HepG2 (cell line): ENCODE measurements around the gene C19orf38. TPM values are rescaled to one million over a fixed set of nuclear protein-coding genes. Genes with fewer than 3 reads are reported as not detected.

Experiments used
- AKAP8 ChIP-seq: sonication (generic); formaldehyde crosslinking; IDR thresholded peaks from 2 replicates; pipeline ENCODE4 v1.5.1; 2020; ENCODE audit warnings: mild to moderate bottlenecking, missing genetic modification reagents
- DMAP1 ChIP-seq: IDR thresholded peaks from 2 replicates; pipeline ENCODE4 v1.6.1; 2016
- GATAD2A ChIP-seq: IDR thresholded peaks from 2 replicates; pipeline ENCODE4 v1.6.1; 2016
- HNRNPH1 ChIP-seq: fragments of 200-400 bp; formaldehyde crosslinking; optimal IDR thresholded peaks from 2 replicates; pipeline ENCODE3; 2017; ENCODE audit warnings: mild to moderate bottlenecking, low read depth, low read length
- KDM2A ChIP-seq: sonication (generic); formaldehyde crosslinking; IDR thresholded peaks from 2 replicates; pipeline ENCODE4 v1.4.0; 2020; ENCODE audit warnings: low read depth, missing genetic modification reagents, borderline replicate concordance
- MAZ ChIP-seq, 2 experiments: sonication (generic) in 1 of 2; formaldehyde crosslinking in 1 of 2; IDR thresholded peaks; 2 replicates each; pipeline versions ENCODE4 v1.5.0 to v1.6.1; 2012 to 2020; ENCODE audit warnings: low read depth in 2 of 2, mild to moderate bottlenecking in 2 of 2, borderline replicate concordance in 1 of 2, improper control_type of control experiment in 1 of 2, low read length in 1 of 2, missing genetic modification reagents in 1 of 2, moderate library complexity in 1 of 2
- NAIF1 ChIP-seq: sonication (generic); formaldehyde crosslinking; IDR thresholded peaks from 2 replicates; pipeline ENCODE4 v1.5.0; 2020; ENCODE audit warnings: mild to moderate bottlenecking, missing genetic modification reagents, borderline replicate concordance
- NR2C2 ChIP-seq: sonication (generic); formaldehyde crosslinking; IDR thresholded peaks from 2 replicates; pipeline ENCODE4 v1.4.0; 2020; ENCODE audit warnings: missing genetic modification reagents, mild to moderate bottlenecking, moderate library complexity, borderline replicate concordance
- POLR2A ChIP-seq, 2 experiments: IDR thresholded peaks; 2 replicates each; pipeline ENCODE4 v1.6.1; 2011; ENCODE audit warnings: low read depth in 2 of 2, low read length in 2 of 2, mild to moderate bottlenecking in 1 of 2, moderate library complexity in 1 of 2; ENCODE audit not compliant: insufficient read depth in 1 of 2
- SALL1 ChIP-seq: sonication (generic); formaldehyde crosslinking; IDR thresholded peaks from 2 replicates; pipeline ENCODE4 v1.8.0; 2022; ENCODE audit warnings: mild to moderate bottlenecking, missing genetic modification reagents
- SETDB1 ChIP-seq: sonication (generic); formaldehyde crosslinking; IDR thresholded peaks from 2 replicates; pipeline ENCODE4 v1.5.1; 2020; ENCODE audit warnings: missing genetic modification reagents, mild to moderate bottlenecking, borderline replicate concordance
- SMARCE1 ChIP-seq: fragments of 450-650 bp; IDR thresholded peaks from 2 replicates; pipeline ENCODE4 v1.6.1; 2017; ENCODE audit warnings: borderline replicate concordance
- SP4 ChIP-seq: sonication (generic); formaldehyde crosslinking; IDR thresholded peaks from 2 replicates; pipeline ENCODE4 v1.8.1; 2023; ENCODE audit warnings: mild to moderate bottlenecking, missing genetic modification reagents
- SSRP1 ChIP-seq: IDR thresholded peaks from 2 replicates; pipeline ENCODE4 v1.6.1; 2016; ENCODE audit warnings: control low read depth
- TERF1 ChIP-seq: sonication (generic); formaldehyde crosslinking; IDR thresholded peaks from 2 replicates; pipeline ENCODE4 v1.8.0; 2022; ENCODE audit warnings: mild to moderate bottlenecking, missing genetic modification reagents, moderate library complexity
- ZBTB7A ChIP-seq: sonication (generic); formaldehyde crosslinking; IDR thresholded peaks from 2 replicates; pipeline ENCODE4 v1.8.0; 2022; ENCODE audit warnings: mild to moderate bottlenecking, missing genetic modification reagents
- ZFP41 ChIP-seq: sonication (generic); formaldehyde crosslinking; IDR thresholded peaks from 2 replicates; pipeline ENCODE4 v1.4.0; 2020; ENCODE audit warnings: mild to moderate bottlenecking, missing genetic modification reagents, borderline replicate concordance
- ZKSCAN8 ChIP-seq: IDR thresholded peaks from 2 replicates; pipeline ENCODE4 v1.6.1; 2016; ENCODE audit warnings: borderline replicate concordance, missing genetic modification reagents, missing compliant biosample characterization
- ZNF143 ChIP-seq: sonication (generic); formaldehyde crosslinking; IDR thresholded peaks from 2 replicates; pipeline ENCODE4 v1.4.0; 2020; ENCODE audit warnings: missing genetic modification reagents
- ZNF430 ChIP-seq: sonication (generic); formaldehyde crosslinking; IDR thresholded peaks from 2 replicates; pipeline ENCODE4 v1.9.0; 2021; ENCODE audit warnings: mild to moderate bottlenecking, missing genetic modification reagents
- ZNF441 ChIP-seq: sonication (generic); formaldehyde crosslinking; IDR thresholded peaks from 2 replicates; pipeline ENCODE4 v1.7.0; 2021; ENCODE audit warnings: missing genetic modification reagents, borderline replicate concordance
- ZNF468 ChIP-seq: sonication (generic); formaldehyde crosslinking; IDR thresholded peaks from 2 replicates; pipeline ENCODE4 v1.8.0; 2022; ENCODE audit warnings: mild to moderate bottlenecking, moderate library complexity, missing genetic modification reagents
- ZNF550 ChIP-seq: sonication (generic); formaldehyde crosslinking; IDR thresholded peaks from 2 replicates; pipeline ENCODE4 v1.4.0; 2020; ENCODE audit warnings: mild to moderate bottlenecking, missing genetic modification reagents, borderline replicate concordance
- ZNF687 ChIP-seq: sonication (generic); formaldehyde crosslinking; IDR thresholded peaks from 2 replicates; pipeline ENCODE4 v1.5.1; 2020; ENCODE audit warnings: mild to moderate bottlenecking, missing genetic modification reagents, moderate library complexity
- ZNF792 ChIP-seq: IDR thresholded peaks from 2 replicates; pipeline ENCODE4 v1.6.1; 2016
- ZNF816 ChIP-seq: sonication (generic); formaldehyde crosslinking; IDR thresholded peaks from 2 replicates; pipeline ENCODE4 v1.8.0; 2022; ENCODE audit warnings: missing genetic modification reagents, mild to moderate bottlenecking, borderline replicate concordance
- polyA plus RNA-seq, 8 experiments: library from polyadenylated mRNA; depleted of rRNA in 3 of 8; stranded (reverse) in 7 of 8; unstranded in 1 of 8; fragments of >200 nt; fragmentation: Illumina TruSeq in 4 of 8; extraction: Trizol in 4 of 8; gene quantifications; 2 replicates each; pipeline versions ENCODE4 v1.2.1 to v1.2.3, GENCODE V29; 2011 to 2016; ENCODE audit warnings: low read depth in 4 of 8, missing spikeins in 1 of 8, mixed read lengths in 1 of 8; ENCODE audit not compliant: insufficient read depth in 1 of 8
- total RNA-seq, 5 experiments: library from RNA; depleted of rRNA; stranded (reverse); fragments of >200 nt; fragmentation: Illumina TruSeq; extraction: Trizol; gene quantifications; 2 replicates each; pipeline ENCODE4 v1.2.3, GENCODE V29; 2016; ENCODE audit warnings: low read depth in 1 of 5

Gene C19orf38
- total and polyA plus RNA-seq, 2 of the 13 experiments (the other 11 are each of a cell fraction or from before 2014, with no cell fraction given), result 0.11 TPM; not detected in 1

GRCh38 chr19:10870501-10870954 lies 22.3 kb downstream of the C19orf38 start (continued):
- 0 out of 2 replicates have a peak, but pooled peaks have one; percentile 86 for TF ChIP-seq ZNF441 (CRISPR knock-in tag)
- TF ChIP-seq ZNF143 (CRISPR knock-in tag), result no peak
- TF ChIP-seq KDM2A (CRISPR knock-in tag), result 0 out of 2 replicates have a peak, but pooled peaks have one; percentile 12
- no peak for TF ChIP-seq TERF1
- TF ChIP-seq ZFP41 (CRISPR knock-in tag), result no peak
- no peak for TF ChIP-seq ZNF468 (CRISPR knock-in tag)
- no peak for TF ChIP-seq AKAP8 (CRISPR knock-in tag)
- no peak for TF ChIP-seq ZKSCAN8 (CRISPR knock-in tag)
- TF ChIP-seq ZNF687 (CRISPR knock-in tag), result peak; percentile 9
- TF ChIP-seq SMARCE1, result no peak
- no peak for TF ChIP-seq ZNF816 (CRISPR knock-in tag)
- TF ChIP-seq SSRP1 (CRISPR knock-in tag), result no peak
- no peak for TF ChIP-seq SETDB1 (CRISPR knock-in tag)
- no peak for TF ChIP-seq SP4 (CRISPR knock-in tag)
- TF ChIP-seq ZNF792 (CRISPR knock-in tag), result no peak
- 0 out of 2 replicates have a peak, but pooled peaks have one; percentile 8 for TF ChIP-seq GATAD2A (CRISPR knock-in tag)
- no peak; the same call in 1 of the 2 replicates for TF ChIP-seq SALL1 (CRISPR knock-in tag)
- peak; percentile 35; the same call in 1 of the 2 replicates for TF ChIP-seq ZBTB7A
- no peak for TF ChIP-seq NAIF1 (CRISPR knock-in tag)
- 0 out of 2 replicates have a peak, but pooled peaks have one; percentile 9 for TF ChIP-seq MAZ (IDR thresholded peaks at IDR 0.05; ENCODE audit: borderline replicate concordance, low read depth, low read length)
- TF ChIP-seq MAZ (CRISPR knock-in tag; IDR thresholded peaks at IDR 0.05; ENCODE audit: low read depth), result no peak
- TF ChIP-seq DMAP1 (CRISPR knock-in tag), result no peak
- TF ChIP-seq ZNF550 (CRISPR knock-in tag), result no peak
- TF ChIP-seq HNRNPH1, result no peak
- TF ChIP-seq NR2C2 (CRISPR knock-in tag), result no peak
- TF ChIP-seq ZNF430, result 0 out of 2 replicates have a peak, but pooled peaks have one; percentile 19
- TF ChIP-seq POLR2A (IDR thresholded peaks at IDR 0.05; ENCODE audit: insufficient read depth in 1 of 2, low read depth in 2 of 2, low read length in 2 of 2), result peak in 1 of 2 experiments; percentile 67; a peak in 2 of 4 replicates
